Measurements from ENCODE around the gene SCP2.

SCP2 gene, protein sequence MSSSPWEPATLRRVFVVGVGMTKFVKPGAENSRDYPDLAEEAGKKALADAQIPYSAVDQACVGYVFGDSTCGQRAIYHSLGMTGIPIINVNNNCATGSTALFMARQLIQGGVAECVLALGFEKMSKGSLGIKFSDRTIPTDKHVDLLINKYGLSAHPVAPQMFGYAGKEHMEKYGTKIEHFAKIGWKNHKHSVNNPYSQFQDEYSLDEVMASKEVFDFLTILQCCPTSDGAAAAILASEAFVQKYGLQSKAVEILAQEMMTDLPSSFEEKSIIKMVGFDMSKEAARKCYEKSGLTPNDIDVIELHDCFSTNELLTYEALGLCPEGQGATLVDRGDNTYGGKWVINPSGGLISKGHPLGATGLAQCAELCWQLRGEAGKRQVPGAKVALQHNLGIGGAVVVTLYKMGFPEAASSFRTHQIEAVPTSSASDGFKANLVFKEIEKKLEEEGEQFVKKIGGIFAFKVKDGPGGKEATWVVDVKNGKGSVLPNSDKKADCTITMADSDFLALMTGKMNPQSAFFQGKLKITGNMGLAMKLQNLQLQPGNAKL

GRCh38 chr1:52927212-52928014 lies at the start of gene SCP2:
Gene SCP2 (plus strand): TSS chr1:52927276. CDS start chr1:52927397, 121 bp downstream.
- in situ Hi-C loops (cut with HindIII; ENCODE audit: low sequenced_read_pairs) = no loop called here

- in situ Hi-C loops (cut with HindIII; ENCODE audit: low sequenced_read_pairs) = no loop called here
These were observed 49.5 kb upstream of the SCP2 start for GRCh38 chr1:52877554-52877953.

DNA sequence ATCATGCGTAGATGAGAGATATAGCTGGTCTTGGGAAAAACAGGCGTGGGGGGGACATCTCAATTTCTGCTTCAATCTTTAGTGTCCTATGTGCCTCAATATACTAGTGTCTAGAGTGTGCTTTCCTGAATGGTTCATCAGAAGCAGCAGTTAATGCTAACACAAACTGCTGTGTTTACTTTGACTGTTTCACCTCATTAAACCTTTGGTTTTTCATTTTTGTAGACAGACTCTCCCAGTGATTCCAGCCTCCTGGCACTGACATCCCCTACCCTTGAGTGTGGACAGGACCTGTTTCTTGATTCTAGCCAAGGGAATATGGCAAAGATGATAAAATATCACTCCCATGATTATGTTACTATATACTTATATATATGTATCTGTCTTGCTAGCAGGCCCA lies 46.9 kb upstream of the SCP2 start:
- in situ Hi-C loops (cut with HindIII; ENCODE audit: low sequenced_read_pairs) = no loop called here

- in situ Hi-C loops (cut with HindIII; ENCODE audit: low sequenced_read_pairs) = no loop called here
These were observed 39.6 kb upstream of the SCP2 start for GRCh38 chr1:52887483-52887882.

DNA sequence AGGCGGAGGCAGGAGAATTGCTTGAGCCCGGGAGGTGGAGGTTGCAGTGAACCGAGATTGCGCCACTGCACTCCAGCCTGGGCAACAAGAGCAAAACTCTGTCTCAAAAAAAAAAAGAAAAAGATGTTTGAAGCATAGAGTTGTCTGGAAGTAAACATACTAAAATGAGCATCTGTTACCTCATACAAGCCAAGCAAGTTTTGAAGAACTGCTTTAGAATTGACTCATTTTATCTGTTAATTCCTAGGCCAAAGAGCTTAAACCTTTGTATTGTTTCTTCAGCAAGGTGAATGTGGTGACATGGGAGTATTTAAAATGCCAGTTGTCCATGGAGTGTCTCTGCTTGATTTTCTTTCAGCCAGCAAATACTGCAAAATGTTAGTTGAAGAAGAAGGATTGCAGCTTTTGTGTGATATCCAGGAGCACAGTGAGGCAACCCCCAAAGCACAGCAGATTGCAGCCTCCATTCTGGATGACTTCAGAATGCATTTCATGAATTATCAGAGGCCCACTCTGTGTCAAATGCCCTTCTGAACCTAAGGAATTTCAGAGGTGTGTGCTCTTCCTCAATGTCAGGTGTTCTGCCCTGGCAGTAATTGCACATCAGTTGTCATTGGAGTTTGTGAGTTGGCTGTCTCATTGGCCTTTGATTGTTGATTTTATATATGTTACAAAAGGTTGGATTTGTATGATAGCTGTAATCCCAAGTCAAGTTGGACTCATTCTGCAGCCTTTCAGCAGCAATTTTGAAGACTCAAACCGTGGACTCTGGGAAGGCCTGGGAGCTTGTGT lies 34.5 kb upstream of the SCP2 start:
- in situ Hi-C loops (cut with HindIII; ENCODE audit: low sequenced_read_pairs) = no loop called here

DNA sequence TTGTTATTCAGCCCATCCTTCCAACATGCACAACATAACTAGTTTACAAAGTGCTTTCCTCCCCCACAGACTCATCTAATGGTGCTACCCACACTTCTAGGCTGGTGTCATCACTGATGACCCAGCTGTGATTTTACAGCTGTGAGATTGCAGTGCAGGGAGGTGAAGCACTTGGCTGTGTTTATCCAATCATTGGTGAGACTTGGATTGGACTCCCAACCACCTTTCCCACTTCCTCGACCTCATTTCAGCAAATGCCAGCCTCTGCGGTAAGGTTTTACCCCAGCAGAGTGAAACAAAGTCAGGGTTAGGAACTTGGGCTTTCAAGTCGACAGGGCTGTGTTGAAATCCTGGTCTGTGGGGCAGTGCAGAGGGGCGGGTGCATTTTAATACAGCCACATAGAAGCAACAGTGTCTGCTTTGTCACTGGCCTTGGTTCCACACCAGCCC lies 27.6 kb upstream of the SCP2 start:
- in situ Hi-C loops (cut with HindIII; ENCODE audit: low sequenced_read_pairs) = no loop called here

GRCh38 chr1:52900402-52900801 lies 26.7 kb upstream of the SCP2 start:
- in situ Hi-C loops (cut with HindIII; ENCODE audit: low sequenced_read_pairs) = no loop called here

DNA sequence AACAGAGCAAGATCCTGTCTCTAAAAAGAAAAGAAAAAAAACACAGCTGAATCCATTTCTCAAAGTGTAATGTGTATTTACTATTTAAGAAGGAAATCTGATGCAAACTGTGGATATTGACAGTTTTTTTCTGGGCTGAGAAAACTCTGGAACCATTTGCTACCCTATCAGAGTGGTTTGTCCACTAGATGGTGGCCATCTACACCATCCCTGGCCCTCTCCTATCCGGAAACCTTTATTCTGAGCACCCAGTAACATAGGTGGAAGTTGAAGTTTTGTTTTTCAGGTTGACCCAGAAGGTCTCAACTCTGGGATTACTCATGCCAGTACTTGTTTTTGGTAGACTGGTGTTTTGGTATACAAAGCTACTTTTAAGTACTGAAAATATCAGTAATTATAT lies 25.7 kb upstream of the SCP2 start:
- in situ Hi-C loops (cut with HindIII; ENCODE audit: low sequenced_read_pairs) = no loop called here

GRCh38 chr1:52904208-52904926 lies 22.7 kb upstream of the SCP2 start:
- in situ Hi-C loops (cut with HindIII; ENCODE audit: low sequenced_read_pairs) = no loop called here

DNA sequence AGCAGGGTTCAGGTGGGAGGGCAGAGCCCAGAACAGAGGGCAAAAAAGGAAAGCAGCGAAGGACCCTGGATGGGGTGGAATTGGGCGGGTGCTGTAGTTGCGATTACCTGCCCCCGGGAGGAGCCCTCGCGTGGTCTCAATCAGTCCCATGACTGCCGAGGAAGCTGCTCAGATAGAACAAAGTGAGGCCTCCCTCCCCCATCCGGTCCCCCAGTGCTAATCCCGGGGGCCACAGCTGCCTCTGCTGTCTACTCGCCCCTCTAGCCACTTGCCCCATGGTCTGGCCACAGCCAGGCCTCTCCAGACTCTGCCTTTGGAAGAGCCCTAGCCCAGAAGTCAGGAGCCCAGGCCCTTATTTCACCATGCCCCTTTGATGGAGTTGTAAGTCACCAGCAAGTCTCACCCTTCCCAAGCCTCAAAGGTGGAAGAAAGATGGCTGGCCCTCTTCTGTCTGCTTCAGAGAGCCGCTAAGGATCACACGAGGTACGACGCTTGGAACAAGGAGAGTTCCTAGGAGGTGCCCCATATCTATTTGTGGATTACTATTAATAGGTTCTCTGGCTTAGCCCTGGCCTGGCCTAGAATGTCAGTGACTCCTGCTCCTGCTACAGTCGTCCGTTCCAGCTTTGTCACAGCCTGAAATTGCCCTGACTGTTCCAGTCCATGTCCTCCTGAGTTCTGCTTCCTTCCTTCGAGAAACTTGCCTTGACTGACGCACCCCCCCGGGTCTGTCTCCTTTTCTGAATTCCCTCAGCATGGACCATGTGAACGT lies 22.0 kb upstream of the SCP2 start:
- in situ Hi-C loops (cut with HindIII; ENCODE audit: low sequenced_read_pairs) = no loop called here

DNA sequence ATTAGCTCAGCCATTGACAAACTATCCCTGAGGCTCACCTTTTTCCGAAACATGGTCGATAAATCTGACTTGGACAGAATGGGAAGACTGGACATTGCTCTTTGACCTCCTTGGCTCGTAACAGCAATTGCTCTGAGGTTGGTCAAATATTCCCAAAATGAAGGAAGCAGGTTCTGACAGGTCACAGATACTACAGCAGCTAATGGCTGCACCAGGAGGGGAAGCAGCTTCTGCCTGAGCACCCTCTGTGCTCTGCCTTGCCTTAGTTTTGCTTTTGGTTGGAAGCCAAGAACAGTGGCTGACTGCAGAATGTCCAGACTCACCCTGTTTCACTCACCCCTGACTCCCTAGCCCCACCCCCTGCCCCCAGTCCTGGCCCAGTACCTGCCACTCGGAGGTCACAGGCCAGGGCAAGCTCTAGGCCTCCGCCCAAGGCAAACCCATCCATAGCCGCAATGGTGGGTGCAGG lies 20.9 kb upstream of the SCP2 start:
- in situ Hi-C loops (cut with HindIII; ENCODE audit: low sequenced_read_pairs) = no loop called here

- in situ Hi-C loops (cut with HindIII; ENCODE audit: low sequenced_read_pairs) = no loop called here
These were observed 19.8 kb upstream of the SCP2 start for GRCh38 chr1:52907068-52907811.

DNA sequence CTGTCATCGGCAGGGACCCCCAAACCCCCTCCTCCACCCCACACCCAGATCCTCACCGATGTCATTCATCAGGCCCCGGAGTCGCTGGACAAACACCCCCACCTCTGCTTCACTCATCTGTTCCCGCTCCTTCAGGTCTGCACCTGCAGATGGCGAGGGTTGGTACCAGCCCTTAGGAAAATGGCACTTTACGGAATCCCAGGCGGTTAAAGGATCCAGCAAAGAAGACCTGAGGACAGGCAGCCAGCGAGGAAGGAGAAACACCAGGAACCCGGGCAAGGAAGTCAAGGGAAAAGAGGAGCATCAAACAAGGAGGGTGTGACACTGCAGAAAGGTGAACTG lies 19.3 kb upstream of the SCP2 start:
- in situ Hi-C loops (cut with HindIII; ENCODE audit: low sequenced_read_pairs) = no loop called here

GRCh38 chr1:52911541-52911940 lies 15.5 kb upstream of the SCP2 start:
- in situ Hi-C loops (cut with HindIII; ENCODE audit: low sequenced_read_pairs) = no loop called here

DNA sequence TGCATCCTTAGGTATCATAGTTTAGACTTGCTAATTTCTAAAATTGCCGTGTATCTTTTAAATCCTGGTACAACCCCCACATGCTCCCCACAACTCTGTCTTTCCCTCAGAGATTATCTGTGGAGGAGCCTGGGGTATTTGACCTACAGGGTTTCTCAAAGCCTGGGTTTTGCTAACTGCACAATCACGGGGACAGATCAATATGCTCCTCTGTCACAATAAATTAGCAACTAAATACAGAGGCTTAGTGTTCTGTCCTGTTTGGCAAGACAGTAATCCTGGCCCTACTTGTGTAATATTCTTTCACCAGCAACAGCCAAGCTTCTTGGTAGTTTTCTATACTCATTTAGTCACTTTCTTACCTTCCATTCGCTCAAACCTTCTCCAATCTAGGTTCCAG lies 14.1 kb upstream of the SCP2 start:
- in situ Hi-C loops (cut with HindIII; ENCODE audit: low sequenced_read_pairs) = no loop called here

- in situ Hi-C loops (cut with HindIII; ENCODE audit: low sequenced_read_pairs) = no loop called here
These were observed 13.5 kb upstream of the SCP2 start for GRCh38 chr1:52913537-52913936.

DNA sequence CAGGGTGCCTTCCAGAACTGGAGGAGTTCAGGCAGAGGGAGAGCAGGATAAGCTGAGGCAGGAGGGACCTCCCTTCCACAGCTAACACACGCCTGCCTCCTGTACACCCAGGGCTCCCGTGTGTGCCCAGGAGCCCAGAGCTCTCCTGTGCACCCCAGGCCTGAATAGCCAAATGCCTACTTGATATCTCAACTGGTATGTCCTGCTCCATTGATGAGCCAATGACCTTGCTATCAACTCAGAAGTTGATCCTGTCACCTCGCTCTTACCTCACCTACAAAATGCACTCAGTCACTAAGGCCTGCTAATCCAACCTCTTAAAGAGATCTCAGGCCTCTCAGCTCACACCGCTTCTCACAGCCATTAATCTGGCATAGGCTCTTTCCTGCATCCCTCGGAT lies 12.6 kb upstream of the SCP2 start:
- in situ Hi-C loops (cut with HindIII; ENCODE audit: low sequenced_read_pairs) = no loop called here

DNA sequence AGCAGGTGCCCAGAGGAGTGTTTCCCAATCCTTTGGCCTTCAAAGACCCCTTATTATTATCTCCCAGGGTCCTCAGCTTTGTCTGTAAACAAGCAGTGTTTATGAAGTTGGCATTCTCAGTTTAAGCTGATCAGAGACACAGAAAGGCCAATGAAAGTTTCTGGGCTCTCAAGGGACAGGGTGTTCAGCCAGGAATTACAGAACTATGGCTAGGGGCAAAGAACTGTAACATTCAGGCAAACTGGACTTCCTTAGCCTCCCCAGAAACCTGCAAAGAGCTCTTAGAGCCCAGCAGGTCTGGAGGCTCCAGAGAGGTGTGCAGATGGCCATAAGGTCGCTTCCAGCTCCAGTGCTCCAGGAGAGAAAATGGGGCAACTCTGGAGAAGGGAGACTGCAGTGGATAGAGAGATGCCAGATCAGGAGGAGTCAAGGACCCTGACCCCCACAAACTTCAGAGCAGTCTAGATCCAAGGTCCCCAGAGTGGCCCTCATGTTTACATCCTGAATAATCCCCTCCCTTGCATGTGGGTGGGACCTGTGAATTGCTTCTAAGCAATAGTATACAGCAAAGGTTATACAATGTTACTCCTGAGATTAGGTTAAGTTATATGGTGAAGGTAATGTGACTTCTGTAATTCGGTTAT lies 11.7 kb upstream of the SCP2 start:
- in situ Hi-C loops (cut with HindIII; ENCODE audit: low sequenced_read_pairs) = no loop called here

GRCh38 chr1:52915855-52916220 lies 11.2 kb upstream of the SCP2 start:
- in situ Hi-C loops (cut with HindIII; ENCODE audit: low sequenced_read_pairs) = no loop called here
